ENCODE data around the gene TFDP3. TPM values are rescaled to one million over a fixed set of nuclear protein-coding genes. Genes with fewer than 3 reads are reported as not detected.

Gene TFDP3
- total RNA-seq, 1 experiment from 2014 or later: not detected

DNA sequence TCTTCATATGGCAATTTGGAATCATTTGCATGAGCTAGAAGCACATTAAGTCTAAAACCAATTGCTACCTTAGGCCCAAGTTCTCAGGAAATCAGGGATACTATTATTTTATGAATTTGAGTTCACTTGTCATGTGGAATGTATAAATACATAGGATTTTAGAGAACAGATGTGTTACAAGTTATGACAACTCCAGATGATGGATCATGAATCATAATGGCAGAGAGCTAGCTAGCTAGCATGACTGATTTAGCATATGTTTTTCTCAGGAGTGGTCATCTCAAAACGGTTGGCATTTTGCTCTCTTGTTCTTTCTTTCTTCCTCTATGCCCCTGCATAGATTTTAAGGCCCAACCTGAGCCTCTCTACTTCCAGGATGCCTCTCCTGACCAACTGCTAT lies 14.2 kb upstream of the TFDP3 start:
- ATAC-seq: no peak
- intact Hi-C loops (cut with micrococcal nuclease; ENCODE audit: unreplicated experiment) (no loop called here), in situ Hi-C loops (cut with HindIII; ENCODE audit: low pct_unique_long_range_greater_than_20kb, low sequenced_read_pairs) (no loop called here)
- H3K27ac ChIP-seq (ENCODE audit: low read length): no peak overlapping the region
- H3K27me3 ChIP-seq (ENCODE audit: control insufficient read depth, insufficient read depth, low read length): no peaks in the 10 kb centered on the region
- TF ChIP-seq, protein P1, sequence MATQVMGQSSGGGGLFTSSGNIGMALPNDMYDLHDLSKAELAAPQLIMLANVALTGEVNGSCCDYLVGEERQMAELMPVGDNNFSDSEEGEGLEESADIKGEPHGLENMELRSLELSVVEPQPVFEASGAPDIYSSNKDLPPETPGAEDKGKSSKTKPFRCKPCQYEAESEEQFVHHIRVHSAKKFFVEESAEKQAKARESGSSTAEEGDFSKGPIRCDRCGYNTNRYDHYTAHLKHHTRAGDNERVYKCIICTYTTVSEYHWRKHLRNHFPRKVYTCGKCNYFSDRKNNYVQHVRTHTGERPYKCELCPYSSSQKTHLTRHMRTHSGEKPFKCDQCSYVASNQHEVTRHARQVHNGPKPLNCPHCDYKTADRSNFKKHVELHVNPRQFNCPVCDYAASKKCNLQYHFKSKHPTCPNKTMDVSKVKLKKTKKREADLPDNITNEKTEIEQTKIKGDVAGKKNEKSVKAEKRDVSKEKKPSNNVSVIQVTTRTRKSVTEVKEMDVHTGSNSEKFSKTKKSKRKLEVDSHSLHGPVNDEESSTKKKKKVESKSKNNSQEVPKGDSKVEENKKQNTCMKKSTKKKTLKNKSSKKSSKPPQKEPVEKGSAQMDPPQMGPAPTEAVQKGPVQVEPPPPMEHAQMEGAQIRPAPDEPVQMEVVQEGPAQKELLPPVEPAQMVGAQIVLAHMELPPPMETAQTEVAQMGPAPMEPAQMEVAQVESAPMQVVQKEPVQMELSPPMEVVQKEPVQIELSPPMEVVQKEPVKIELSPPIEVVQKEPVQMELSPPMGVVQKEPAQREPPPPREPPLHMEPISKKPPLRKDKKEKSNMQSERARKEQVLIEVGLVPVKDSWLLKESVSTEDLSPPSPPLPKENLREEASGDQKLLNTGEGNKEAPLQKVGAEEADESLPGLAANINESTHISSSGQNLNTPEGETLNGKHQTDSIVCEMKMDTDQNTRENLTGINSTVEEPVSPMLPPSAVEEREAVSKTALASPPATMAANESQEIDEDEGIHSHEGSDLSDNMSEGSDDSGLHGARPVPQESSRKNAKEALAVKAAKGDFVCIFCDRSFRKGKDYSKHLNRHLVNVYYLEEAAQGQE (IDR thresholded peaks at IDR 0.05; ENCODE audit: insufficient read depth in 1 of 2, low read depth in 2 of 2, low read length in 1 of 2): no peak
- TF ChIP-seq SIN3A (IDR thresholded peaks at IDR 0.05; ENCODE audit: borderline replicate concordance, insufficient read depth, low read depth, low read length): no peak
- TF ChIP-seq, protein P2, sequence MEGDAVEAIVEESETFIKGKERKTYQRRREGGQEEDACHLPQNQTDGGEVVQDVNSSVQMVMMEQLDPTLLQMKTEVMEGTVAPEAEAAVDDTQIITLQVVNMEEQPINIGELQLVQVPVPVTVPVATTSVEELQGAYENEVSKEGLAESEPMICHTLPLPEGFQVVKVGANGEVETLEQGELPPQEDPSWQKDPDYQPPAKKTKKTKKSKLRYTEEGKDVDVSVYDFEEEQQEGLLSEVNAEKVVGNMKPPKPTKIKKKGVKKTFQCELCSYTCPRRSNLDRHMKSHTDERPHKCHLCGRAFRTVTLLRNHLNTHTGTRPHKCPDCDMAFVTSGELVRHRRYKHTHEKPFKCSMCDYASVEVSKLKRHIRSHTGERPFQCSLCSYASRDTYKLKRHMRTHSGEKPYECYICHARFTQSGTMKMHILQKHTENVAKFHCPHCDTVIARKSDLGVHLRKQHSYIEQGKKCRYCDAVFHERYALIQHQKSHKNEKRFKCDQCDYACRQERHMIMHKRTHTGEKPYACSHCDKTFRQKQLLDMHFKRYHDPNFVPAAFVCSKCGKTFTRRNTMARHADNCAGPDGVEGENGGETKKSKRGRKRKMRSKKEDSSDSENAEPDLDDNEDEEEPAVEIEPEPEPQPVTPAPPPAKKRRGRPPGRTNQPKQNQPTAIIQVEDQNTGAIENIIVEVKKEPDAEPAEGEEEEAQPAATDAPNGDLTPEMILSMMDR (IDR thresholded peaks at IDR 0.05): no peak
- TF ChIP-seq POLR2AphosphoS5 (IDR thresholded peaks at IDR 0.05; ENCODE audit: low read depth, low read length): no peak
- no peak for TF ChIP-seq TCF7L2 (IDR thresholded peaks at IDR 0.05; ENCODE audit: low read depth, low read length)
- BruUV-seq (replicated peaks): no TSS peak
- H3K4me1 ChIP-seq (ENCODE audit: control insufficient read depth, insufficient read depth, low read length): no peaks in the 10 kb centered on the region
- DNase-seq (ENCODE audit: low read depth, low spot score): no peak
- CTCF ChIA-PET: no interaction called here
- POLR2A ChIA-PET: no interaction called here
- no peak overlapping the region for H3K4me3 ChIP-seq (ENCODE audit: low read depth in 2 of 2, low read length in 2 of 2)
- H3K36me3 ChIP-seq (ENCODE audit: control insufficient read depth, insufficient read depth, low read length): no peaks in the 10 kb centered on the region
- H3K9me3 ChIP-seq (ENCODE audit: control insufficient read depth, insufficient read depth, low read depth, low read length): no peaks in the 10 kb centered on the region

DNA sequence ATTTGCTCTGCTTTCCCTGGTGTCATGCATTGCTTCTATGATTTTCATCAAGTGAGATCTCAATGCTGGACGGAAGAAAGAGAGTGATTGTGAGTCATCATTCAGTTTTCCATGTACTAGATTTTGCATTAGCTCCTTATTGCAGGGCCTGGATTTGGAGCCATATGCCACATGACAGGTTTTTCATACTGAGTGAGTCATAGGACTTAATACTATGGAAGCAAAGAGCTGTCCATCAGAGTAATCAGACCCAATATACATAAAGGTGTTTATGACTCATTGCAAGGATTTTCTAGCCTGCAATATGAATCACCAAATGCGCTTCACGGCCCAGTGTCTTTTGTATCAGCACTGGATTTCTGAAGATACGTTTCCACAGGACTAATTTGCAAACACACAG lies 11.2 kb upstream of the TFDP3 start:
- TF ChIP-seq SIN3A (IDR thresholded peaks at IDR 0.05; ENCODE audit: borderline replicate concordance, insufficient read depth, low read depth, low read length): no peak
- intact Hi-C loops (cut with micrococcal nuclease; ENCODE audit: unreplicated experiment) (no loop called here), in situ Hi-C loops (cut with HindIII; ENCODE audit: low pct_unique_long_range_greater_than_20kb, low sequenced_read_pairs) (no loop called here)
- BruUV-seq (replicated peaks): no TSS peak
- DNase-seq (ENCODE audit: low read depth, low spot score) (peak; percentile 45), ATAC-seq (no peak)
- POLR2A ChIA-PET: no interaction called here
- Histone ChIP-seq H3K27ac (ENCODE audit: low read length) (no peak overlapping the region), H3K27me3 (ENCODE audit: control insufficient read depth, insufficient read depth, low read length) (no peaks in the 10 kb centered on the region), H3K36me3 (ENCODE audit: control insufficient read depth, insufficient read depth, low read length) (no peaks in the 10 kb centered on the region), H3K9me3 (ENCODE audit: control insufficient read depth, insufficient read depth, low read depth, low read length) (no peaks in the 10 kb centered on the region), H3K4me1 (ENCODE audit: control insufficient read depth, insufficient read depth, low read length) (no peaks in the 10 kb centered on the region), H3K4me3 (ENCODE audit: low read depth in 2 of 2, low read length in 2 of 2) (no peak overlapping the region)
- CTCF ChIA-PET: no interaction called here

DNA sequence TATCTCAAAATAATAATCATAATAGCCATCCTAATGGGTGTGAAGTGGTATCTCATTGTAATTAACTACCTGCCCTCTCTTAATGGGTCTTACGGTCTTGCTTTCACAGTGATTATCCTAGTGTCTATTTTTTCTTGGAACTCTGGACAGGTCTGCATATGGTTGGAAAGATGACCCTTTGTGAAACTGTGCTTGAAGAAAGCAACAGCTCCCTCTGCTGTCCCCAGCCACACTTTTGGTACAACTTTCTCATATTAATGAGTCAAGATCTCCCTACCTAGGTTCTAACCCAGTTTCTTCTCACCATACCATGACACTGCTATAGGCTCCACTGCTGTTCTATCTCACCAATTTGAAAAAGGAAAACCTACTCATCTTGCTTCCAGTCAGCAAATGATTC lies 2.4 kb downstream of the TFDP3 start:
- no peaks in the 10 kb centered on the region for H3K36me3 ChIP-seq (ENCODE audit: control insufficient read depth, insufficient read depth, low read length)
- in situ Hi-C loops (cut with HindIII; ENCODE audit: low pct_unique_long_range_greater_than_20kb, low sequenced_read_pairs): no loop called here
- no peaks in the 10 kb centered on the region for H3K9me3 ChIP-seq (ENCODE audit: control insufficient read depth, insufficient read depth, low read depth, low read length)
- no peak overlapping the region for H3K27ac ChIP-seq (ENCODE audit: low read length)
- TF ChIP-seq TCF7L2 (IDR thresholded peaks at IDR 0.05; ENCODE audit: low read depth, low read length): no peak
- TF ChIP-seq POLR2AphosphoS5 (IDR thresholded peaks at IDR 0.05; ENCODE audit: low read depth, low read length): no peak
- TF ChIP-seq, protein P2 (IDR thresholded peaks at IDR 0.05): peak; percentile 32; the same call in 1 of the 2 replicates
- TF ChIP-seq, protein P1 (IDR thresholded peaks at IDR 0.05; ENCODE audit: insufficient read depth in 1 of 2, low read depth in 2 of 2, low read length in 1 of 2): no peak
- no peak for TF ChIP-seq SIN3A (IDR thresholded peaks at IDR 0.05; ENCODE audit: borderline replicate concordance, insufficient read depth, low read depth, low read length)
- CTCF ChIA-PET: no interaction called here
- no TSS peak for BruUV-seq (replicated peaks)
- ATAC-seq (no peak), DNase-seq (ENCODE audit: low read depth, low spot score) (no peak)
- no peaks in the 10 kb centered on the region for H3K4me1 ChIP-seq (ENCODE audit: control insufficient read depth, insufficient read depth, low read length)
- no peaks in the 10 kb centered on the region for H3K27me3 ChIP-seq (ENCODE audit: control insufficient read depth, insufficient read depth, low read length)
- intact Hi-C loops (cut with micrococcal nuclease; ENCODE audit: unreplicated experiment): no loop called here
- POLR2A ChIA-PET: no interaction called here
- H3K4me3 ChIP-seq (ENCODE audit: low read depth in 2 of 2, low read length in 2 of 2): no peak overlapping the region

Data from Panc1 (cell line).